Stimulated activated naive CD8-positive, alpha-beta T cell treated with anti-CD3 and anti-CD28 coated beads, Interleukin-15, Interleukin-2, amounts not matched to agents 100 ng/mL and 50 ng/mL, for 24 hours (primary cell): ENCODE measurements around the gene PBX3.

ENCODE experiments used
- H3K27ac Mint-ChIP-seq: one replicate; pipeline ENCODE4 v1.8.0; 2021; ENCODE audit warnings: mild to moderate bottlenecking, mixed read lengths
- H3K27me3 Mint-ChIP-seq: one replicate; pipeline ENCODE4 v1.8.0; 2021; ENCODE audit warnings: mixed read lengths
- H3K36me3 Mint-ChIP-seq: one replicate; pipeline ENCODE4 v1.8.0; 2021; ENCODE audit warnings: low read depth, mixed read lengths
- H3K4me1 Mint-ChIP-seq: one replicate; pipeline ENCODE4 v1.8.0; 2021; ENCODE audit warnings: low read depth, mixed read lengths
- H3K4me3 Mint-ChIP-seq: one replicate; pipeline ENCODE4 v1.8.0; 2021; ENCODE audit warnings: mild to moderate bottlenecking, mixed read lengths
- H3K9me3 Mint-ChIP-seq: one replicate; pipeline ENCODE4 v1.8.0; 2021; ENCODE audit warnings: mixed read lengths

The PBX3 gene

DNA sequence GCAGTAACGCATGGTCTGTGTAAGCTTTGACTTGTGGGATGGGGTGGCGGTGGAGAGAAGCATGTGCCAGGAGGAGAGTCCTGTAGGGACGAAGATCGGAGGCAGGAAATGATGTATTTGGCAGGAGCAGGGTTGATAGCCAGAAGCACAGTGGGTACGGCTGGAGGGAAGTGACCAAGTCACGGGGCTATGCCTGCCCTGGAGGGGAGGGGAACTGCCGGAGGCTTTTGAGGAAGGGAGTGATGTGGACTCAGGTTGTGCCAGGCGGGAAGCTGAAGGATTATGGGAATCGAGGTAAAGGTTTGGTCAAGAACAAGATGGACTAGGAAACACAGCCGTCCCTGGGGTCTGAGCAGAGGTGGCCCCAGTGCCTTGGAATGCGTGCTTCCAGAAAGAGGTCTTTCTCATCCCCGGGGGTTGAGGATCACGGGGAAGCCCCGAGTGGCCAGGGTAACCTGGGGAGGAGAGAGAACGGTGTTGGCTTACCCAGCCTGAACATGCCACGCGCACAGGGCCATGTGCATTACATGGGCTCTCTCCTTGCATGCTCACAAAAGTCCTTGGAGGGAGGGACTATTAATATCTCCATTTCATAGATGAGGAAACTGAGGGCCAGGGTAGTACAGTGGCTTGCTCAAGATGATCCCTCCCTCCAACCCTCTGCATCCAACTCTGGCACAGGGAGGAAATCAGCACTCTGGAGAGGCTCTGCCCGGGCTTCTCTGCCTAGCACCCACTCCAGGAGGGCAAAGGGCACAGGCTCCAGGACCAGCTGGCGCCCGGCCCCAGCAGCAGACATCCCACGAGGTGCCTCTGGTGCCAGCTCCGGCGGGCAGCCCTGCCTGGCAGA lies 253.8 kb downstream of the PBX3 start:
- H3K27ac Mint-ChIP-seq: no peak overlapping the region
- H3K4me1 Mint-ChIP-seq: no peaks in the 10 kb centered on the region
- H3K4me3 Mint-ChIP-seq: no peak overlapping the region
- H3K9me3 Mint-ChIP-seq: no peaks in the 10 kb centered on the region
- H3K36me3 Mint-ChIP-seq: no peaks in the 10 kb centered on the region
- peaks cover 5% of the 10 kb centered on the region for H3K27me3 Mint-ChIP-seq

DNA sequence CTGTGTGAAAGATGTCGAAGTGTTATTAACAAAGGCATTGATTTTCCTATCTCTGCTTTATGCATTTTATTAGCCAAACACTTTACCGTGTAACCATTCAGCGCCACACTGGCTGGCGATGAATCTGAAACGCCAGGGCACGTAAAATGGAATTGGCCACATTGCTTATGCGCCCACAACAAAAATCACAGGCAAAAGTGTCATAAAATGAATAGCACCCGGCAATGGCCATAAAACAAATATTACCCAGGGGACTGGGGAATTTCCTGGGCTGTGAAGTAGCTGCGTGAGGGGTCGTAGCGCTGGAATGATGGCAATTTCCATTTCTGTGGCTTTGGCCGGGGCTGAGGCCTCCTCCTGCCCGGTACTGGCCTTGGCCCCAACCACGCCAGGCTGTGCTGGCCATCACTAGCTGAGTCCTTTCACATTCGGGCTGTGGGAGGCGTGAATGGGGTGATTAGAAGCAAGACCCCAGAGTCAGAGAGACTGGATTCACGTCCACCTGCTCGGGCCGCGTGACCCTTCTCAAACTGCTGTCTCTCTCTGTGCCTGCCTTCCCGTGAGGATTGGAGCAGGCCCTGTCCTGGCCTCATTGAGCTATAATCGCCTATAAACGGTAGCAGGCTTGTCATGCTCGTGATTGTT lies 254.5 kb downstream of the PBX3 start:
- no peak overlapping the region for H3K27ac Mint-ChIP-seq
- peaks cover 5% of the 10 kb centered on the region for H3K27me3 Mint-ChIP-seq
- no peaks in the 10 kb centered on the region for H3K36me3 Mint-ChIP-seq
- H3K9me3 Mint-ChIP-seq: no peaks in the 10 kb centered on the region
- H3K4me1 Mint-ChIP-seq: no peaks in the 10 kb centered on the region
- H3K4me3 Mint-ChIP-seq: no peak overlapping the region

DNA sequence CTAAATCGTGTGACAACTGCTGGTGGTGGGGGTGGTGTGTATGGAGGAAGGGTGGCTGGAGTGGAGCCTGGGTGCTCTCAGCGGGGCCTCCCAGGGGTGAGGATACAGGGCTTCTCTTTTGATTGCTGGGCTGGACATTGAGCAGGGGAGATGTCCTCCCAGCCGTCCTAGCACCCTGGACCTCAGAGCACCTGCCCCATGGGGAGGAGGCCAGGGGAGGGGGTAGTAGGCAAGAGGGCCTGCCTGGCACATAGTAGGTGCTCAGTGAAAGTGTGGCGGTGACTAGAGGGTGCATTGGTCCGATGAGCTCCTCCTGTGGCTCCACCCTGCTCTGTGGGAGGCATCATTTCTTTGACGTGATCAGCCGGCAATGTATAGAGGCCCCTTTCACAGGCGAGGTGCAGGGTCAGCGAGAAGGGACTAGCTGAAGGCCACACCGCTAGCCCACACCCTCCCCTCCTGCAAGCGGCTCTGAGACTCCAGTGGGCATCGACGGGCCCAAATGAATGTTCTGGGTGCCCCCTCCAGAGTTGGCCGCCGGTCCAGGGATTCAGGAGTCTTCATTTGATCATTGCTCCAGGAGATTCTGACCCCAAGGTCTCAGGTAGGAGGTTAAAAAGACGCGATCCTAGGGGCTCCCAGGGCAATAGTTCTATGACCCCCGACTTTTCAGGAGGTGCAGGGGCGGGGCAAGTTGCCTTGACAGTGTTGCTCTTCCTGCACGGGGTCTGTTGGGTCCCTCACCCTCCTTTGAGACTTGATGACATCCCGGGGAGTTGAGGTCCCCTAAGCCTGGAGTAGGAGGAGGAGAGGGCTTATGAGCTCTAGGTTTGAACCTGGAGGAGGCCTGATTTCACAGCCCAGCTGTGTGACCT lies 255.5 kb downstream of the PBX3 start:
- H3K27ac Mint-ChIP-seq: no peak overlapping the region
- no peaks in the 10 kb centered on the region for H3K4me1 Mint-ChIP-seq
- peaks cover 7% of the 10 kb centered on the region for H3K9me3 Mint-ChIP-seq
- no peaks in the 10 kb centered on the region for H3K36me3 Mint-ChIP-seq
- H3K4me3 Mint-ChIP-seq: no peak overlapping the region
- H3K27me3 Mint-ChIP-seq: peaks cover 5% of the 10 kb centered on the region

DNA sequence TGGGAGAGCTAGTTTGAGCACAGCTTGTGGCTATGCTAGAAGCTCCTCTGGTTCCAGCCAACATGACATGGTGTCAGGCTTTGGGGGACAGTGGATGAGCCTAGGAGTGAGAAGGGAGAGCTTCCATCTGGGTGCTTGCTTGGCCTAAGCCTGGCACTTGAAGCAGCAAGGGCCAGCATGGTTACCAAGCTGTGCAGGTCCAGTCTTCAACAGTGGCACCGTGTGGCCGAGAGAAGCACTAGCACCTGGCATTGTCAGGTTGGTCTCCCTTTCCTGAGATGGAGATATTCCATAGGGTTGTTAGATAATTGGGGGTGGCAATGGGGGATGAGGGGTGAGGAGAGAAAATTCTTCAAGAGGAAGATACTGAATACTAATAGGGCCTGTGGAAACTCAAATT lies 261.9 kb downstream of the PBX3 start:
- peaks cover 22% of the 10 kb centered on the region for H3K9me3 Mint-ChIP-seq
- no peaks in the 10 kb centered on the region for H3K27me3 Mint-ChIP-seq
- peaks cover 16% of the 10 kb centered on the region for H3K36me3 Mint-ChIP-seq
- H3K4me3 Mint-ChIP-seq: no peak overlapping the region
- no peaks in the 10 kb centered on the region for H3K4me1 Mint-ChIP-seq
- no peak overlapping the region for H3K27ac Mint-ChIP-seq

DNA sequence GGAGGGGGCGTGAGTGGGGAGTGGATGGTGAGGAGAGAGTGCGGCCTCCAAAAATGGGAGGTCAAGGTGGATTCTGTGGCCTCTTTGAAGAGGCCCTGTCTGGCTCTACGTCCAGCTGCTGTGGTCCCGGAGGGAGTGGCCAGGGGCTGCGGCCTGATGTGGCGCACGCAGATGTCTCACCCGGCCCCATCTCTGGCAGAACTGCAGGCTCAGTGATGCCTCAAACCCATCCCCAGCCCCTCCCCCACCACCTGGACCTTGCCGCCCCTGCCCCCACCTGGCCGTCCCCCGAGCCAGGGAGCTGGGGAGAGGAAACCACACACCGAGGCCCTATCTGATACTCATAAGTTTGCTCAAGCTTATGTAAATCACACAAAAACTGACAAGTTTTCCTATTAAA lies 267.6 kb downstream of the PBX3 start:
- H3K27me3 Mint-ChIP-seq: no peaks in the 10 kb centered on the region
- no peaks in the 10 kb centered on the region for H3K9me3 Mint-ChIP-seq
- H3K36me3 Mint-ChIP-seq: no peaks in the 10 kb centered on the region
- H3K4me3 Mint-ChIP-seq: no peak overlapping the region
- no peaks in the 10 kb centered on the region for H3K4me1 Mint-ChIP-seq
- no peak overlapping the region for H3K27ac Mint-ChIP-seq

DNA sequence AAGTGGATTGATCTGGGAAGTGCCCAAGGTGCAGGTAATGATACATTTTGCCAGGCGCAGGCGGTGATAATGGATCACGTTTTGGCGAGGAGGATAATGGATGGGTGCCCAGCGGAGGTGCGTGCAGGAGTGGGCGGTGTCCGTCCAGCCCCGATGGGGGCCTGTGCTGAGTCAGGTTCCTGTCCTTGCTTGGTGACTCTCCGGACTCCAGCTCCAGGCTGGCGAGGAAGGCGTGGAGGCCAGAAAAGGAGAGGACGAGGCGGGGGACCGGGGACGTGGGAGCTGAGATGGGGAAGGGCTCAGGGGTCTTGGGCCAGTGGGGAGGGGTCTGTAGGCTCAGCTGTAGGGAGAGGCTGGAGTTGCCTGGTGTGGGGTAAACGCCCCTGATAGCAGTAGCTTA lies 268.3 kb downstream of the PBX3 start:
- no peak overlapping the region for H3K4me3 Mint-ChIP-seq
- no peak overlapping the region for H3K27ac Mint-ChIP-seq
- H3K36me3 Mint-ChIP-seq: no peaks in the 10 kb centered on the region
- no peaks in the 10 kb centered on the region for H3K4me1 Mint-ChIP-seq
- H3K9me3 Mint-ChIP-seq: no peaks in the 10 kb centered on the region
- no peaks in the 10 kb centered on the region for H3K27me3 Mint-ChIP-seq

DNA sequence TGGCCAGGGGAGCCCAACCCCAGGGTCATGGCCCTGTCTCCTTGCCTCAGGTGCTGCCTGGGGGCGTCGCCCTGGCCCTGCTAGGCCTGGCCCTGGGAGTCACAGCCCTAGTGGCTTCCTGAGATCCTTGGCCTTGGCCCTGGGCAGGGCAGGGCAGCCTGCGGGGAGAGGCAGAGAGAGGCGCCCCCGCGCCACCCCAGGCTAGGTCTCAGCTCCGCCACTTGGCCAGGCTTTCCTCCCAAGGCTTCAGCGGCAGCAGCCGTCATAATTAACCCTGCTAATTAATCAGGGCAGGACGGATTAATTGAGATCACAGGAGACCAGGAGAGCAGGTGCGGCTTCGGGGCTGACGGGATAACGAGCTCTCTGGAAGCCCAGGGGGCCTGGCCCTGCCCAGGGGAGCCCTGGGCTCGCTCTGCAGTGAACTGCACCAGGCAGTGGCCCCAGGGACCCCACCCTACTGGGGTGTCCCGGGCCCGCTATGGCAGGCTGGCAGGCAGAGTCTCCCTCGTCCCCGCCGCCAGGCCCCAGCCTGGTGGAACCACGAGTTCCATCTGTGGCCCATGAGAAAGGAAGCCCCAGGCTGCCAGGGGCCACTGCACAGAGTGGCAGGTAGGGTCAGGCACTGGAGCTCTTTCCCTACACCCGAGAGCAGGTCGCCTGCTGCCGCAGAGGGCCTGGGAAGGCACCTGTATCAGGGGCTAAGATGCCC lies 269.6 kb downstream of the PBX3 start:
- Mint-ChIP-seq H3K4me3 (no peak overlapping the region), H3K27ac (no peak overlapping the region)

More for the DNA sequence above, 269.6 kb downstream of the PBX3 start:
- Mint-ChIP-seq H3K36me3 (no peaks in the 10 kb centered on the region), H3K4me1 (no peaks in the 10 kb centered on the region), H3K27me3 (peaks cover 1% of the 10 kb centered on the region), H3K9me3 (no peaks in the 10 kb centered on the region)
